ENCODE results near the gene SLX4IP.

Gene SLX4IP

GRCh38 chr20:10639077-10639736 lies 204.1 kb downstream of the SLX4IP start:
- DNase-seq, result no peak

GRCh38 chr20:10639737-10640556 lies 204.8 kb downstream of the SLX4IP start:
- DNase-seq, result no peak

GRCh38 chr20:10640897-10641296 lies 205.8 kb downstream of the SLX4IP start:
- DNase-seq, result no peak

GRCh38 chr20:10641467-10641866 lies 206.4 kb downstream of the SLX4IP start:
- no peak for DNase-seq

GRCh38 chr20:10641893-10642292 lies 206.8 kb downstream of the SLX4IP start:
- DNase-seq, result no peak

GRCh38 chr20:10642856-10643559 lies 207.9 kb downstream of the SLX4IP start:
- no peak for DNase-seq

GRCh38 chr20:10643560-10643873 lies 208.4 kb downstream of the SLX4IP start:
- no peak for DNase-seq

- DNase-seq, result no peak
Measured at GRCh38 chr20:10644458-10645204, 209.5 kb downstream of the SLX4IP start.

- DNase-seq, result no peak
Measured at GRCh38 chr20:10645205-10645570, 210.1 kb downstream of the SLX4IP start.

GRCh38 chr20:10646006-10646405 lies 210.9 kb downstream of the SLX4IP start:
- DNase-seq, result no peak

- DNase-seq, result no peak
Measured at GRCh38 chr20:10646886-10647420, 211.8 kb downstream of the SLX4IP start.

- DNase-seq, result no peak
Measured at GRCh38 chr20:10647471-10647870, 212.4 kb downstream of the SLX4IP start.

GRCh38 chr20:10647909-10648308 lies 212.8 kb downstream of the SLX4IP start:
- no peak for DNase-seq

GRCh38 chr20:10648651-10649050 lies 213.5 kb downstream of the SLX4IP start:
- DNase-seq, result no peak

GRCh38 chr20:10649080-10649796 lies 214.1 kb downstream of the SLX4IP start:
- DNase-seq, result no peak

- no peak for DNase-seq
Measured at GRCh38 chr20:10649797-10650160, 214.7 kb downstream of the SLX4IP start.

GRCh38 chr20:10651227-10651990 lies 216.3 kb downstream of the SLX4IP start:
- no peak for DNase-seq

- DNase-seq, result no peak
Measured at GRCh38 chr20:10652185-10652584, 217.1 kb downstream of the SLX4IP start.

GRCh38 chr20:10652660-10653261 lies 217.7 kb downstream of the SLX4IP start:
- no peak for DNase-seq

GRCh38 chr20:10653599-10654249 lies 218.6 kb downstream of the SLX4IP start:
- peak; percentile 70 for DNase-seq

- DNase-seq, result no peak
Measured at GRCh38 chr20:10654250-10654610, 219.1 kb downstream of the SLX4IP start.
